HG02981 (cell line): Measurements from ENCODE around the gene DEK.
A peak's percentile ranks its signal among the peaks of the same experiment; 100 is the strongest.

ENCODE experiments used
- ATAC-seq: cut with Tn5 transposase; IDR thresholded peaks from one replicate; pipeline ENCODE4 v1.9.1; 2021; ENCODE audit warnings: mild to moderate bottlenecking, moderate library complexity; ENCODE audit not compliant: unreplicated experiment

DEK gene

DNA sequence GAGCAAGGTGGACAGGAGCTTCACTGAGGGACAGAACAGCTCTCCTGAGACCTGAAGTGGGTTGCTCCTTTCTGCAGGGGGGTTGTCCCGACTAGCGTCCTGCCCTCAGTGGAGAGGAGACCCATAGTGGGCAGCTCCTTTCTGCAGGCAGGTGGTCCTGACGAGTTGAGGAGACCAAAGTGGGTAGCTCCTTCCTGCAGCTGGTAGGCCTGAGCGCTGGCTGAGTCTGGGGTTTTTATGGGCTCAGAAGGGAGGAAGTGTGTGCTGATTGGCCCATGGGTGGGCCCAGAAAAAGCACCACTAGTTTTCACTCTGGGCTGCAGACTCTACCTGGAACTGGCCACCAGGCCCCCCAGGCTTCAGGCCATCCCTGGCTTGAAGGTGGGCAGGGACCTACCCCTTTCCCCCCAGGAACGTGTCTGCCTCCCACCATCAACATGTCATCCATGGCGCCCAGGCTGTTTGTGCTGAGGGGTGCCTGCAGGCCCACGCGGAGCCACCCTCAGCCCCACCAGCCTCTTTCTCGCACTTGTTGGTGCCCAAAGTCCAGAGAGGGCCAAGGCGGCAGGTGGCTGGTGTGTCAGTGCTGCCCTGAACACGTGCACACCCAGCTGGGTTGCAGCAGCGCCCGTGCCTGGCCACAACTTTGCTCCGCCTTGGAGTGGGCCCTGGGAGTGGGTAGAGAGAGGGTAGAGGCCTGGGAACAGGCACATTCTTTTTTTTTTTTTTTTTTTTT lies 1.6 kb upstream of the DEK start:
- no peak for ATAC-seq

DNA sequence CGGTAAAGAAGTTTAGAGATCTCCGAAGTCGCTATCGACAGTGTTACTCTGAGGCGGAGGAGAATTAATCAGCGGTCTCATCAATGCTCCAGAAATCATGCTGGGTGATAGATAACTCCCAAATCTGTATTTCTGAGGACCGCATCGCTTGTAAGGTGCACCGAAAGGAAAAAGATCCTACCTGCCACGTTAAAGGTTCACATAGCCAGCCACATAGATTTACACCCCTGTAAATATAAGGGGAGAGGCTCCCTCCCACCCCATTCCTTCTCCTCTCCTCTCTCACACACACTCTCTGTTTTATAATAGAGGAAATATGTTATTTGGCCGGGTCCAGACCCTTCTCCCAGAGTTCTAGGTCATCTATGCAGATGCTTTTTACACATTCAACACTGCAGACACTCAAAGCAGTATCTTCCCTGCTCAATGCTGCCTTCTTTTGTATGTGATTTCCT lies 620 bp upstream of the DEK start:
- no peak for ATAC-seq

DNA sequence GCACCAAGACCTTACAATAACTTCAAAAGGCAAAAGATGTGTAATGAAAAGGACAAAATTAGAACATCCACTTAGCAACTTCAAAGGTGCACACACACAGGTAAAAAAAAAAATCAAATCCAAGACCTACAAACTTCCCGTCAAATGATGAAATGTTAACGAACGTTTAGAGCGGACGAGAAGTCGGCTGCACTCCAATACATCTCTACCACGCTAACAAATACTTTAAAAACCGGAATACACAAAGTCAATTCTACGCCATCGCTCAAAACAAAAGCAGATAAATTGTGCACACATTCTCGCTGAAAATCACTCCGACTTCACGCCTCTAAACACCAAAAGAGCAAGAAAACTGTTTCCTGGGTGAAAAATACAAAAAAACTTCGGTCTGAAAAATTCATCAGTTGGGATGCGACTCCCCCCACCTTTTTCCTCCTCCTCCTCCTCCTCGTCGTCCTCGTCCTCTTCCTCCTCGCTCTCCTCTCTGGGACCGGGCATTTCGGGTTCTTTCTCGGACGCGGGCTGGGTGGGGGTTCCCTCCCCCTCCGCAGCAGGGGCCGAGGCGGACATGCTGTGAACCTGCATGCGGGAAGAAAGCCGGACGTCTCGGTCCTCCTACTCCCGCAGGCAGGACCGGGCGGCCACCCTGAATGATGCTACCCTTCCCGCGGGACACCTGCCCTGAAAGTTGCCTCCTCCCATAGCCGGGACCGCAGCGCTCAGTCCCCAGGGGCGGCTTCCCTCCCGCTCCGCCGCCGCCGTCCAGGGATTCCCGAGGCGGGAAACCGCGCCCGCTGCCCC lies 712 bp downstream of the DEK start:
- peak; percentile 1 for ATAC-seq

DNA sequence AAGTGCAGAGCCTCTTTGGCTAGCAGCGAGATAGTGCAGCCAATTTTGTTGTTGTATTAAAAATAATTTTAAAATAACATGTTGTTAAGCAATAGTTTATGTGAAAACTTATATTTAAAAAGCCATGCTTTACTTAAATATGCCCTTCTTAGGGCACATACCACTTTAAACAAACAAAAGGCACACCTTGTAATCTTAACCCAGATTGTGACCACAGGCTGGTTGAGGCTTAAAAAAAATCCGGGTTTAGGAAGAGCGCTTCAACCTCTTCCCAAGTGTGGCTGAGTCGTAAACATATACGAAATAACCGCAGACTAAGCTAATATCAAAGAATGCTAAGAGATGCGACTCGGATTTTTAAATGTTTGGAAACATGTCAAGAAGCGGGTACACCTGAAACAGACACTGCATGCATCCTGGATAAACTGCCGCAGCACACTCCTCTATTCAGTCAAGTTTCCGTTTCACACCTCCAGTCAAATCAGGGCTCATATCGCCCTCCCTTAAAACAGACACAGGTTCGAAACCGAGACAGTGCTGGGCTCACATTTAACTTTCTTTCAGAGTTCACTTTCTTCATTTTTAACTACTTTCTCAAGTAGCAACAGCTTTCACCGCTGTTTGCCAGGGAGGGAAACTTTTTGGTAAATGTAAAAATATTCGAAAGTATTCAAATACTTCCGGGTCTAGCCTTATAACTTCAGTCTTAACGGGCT lies 1.5 kb downstream of the DEK start:
- ATAC-seq, result peak; percentile 49

DNA sequence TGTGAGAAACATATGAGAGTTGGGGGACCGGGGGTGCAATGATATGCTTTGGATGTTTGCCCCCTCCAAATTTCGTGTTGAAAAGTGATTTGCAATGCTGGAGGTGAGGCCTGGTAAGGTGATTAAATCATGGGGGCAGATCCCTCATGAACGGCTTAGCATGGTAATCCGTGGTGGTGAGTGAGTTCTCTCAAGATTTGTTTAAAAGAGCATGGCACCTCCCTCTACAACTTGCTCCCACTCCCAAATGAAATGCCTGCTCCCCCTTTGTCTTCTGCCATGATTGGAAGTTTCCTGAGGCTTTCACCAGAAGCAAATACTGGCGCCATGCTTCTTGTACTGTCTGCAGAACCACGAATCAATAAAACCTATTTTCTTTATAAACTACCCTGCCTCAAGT lies 2.5 kb downstream of the DEK start:
- ATAC-seq, result no peak

DNA sequence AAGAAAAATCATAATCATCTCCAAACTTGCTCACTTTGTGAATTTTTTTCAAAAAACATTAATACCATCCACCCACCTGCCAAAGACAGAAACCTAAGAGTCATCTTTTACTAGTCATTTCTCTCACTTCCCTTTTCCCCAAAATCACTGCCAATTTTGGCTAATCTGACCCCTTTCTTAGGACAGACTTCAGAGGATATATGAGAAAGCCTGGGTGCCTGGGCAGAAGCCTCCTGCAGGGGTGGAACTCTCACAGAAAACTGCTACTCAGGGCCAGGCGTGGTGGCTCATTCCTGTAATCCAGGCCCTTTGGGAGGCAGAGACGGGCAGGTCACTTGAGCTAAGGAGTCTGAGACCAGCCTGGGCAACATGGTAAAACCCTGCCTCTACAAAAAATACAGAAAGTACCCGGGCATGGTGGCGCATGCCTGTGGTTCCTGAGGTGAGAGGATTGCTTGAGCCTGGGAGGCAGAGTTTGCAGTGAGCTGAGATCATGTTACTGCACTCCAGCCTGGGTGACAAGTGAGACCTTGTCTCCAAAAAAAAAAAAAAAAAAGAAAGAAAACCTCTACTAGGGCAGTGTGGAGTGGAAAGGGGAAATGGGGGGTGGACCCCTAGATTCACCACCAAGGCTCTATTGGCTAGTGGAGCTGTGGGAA lies 3.8 kb downstream of the DEK start:
- ATAC-seq, result peak; percentile 33

DNA sequence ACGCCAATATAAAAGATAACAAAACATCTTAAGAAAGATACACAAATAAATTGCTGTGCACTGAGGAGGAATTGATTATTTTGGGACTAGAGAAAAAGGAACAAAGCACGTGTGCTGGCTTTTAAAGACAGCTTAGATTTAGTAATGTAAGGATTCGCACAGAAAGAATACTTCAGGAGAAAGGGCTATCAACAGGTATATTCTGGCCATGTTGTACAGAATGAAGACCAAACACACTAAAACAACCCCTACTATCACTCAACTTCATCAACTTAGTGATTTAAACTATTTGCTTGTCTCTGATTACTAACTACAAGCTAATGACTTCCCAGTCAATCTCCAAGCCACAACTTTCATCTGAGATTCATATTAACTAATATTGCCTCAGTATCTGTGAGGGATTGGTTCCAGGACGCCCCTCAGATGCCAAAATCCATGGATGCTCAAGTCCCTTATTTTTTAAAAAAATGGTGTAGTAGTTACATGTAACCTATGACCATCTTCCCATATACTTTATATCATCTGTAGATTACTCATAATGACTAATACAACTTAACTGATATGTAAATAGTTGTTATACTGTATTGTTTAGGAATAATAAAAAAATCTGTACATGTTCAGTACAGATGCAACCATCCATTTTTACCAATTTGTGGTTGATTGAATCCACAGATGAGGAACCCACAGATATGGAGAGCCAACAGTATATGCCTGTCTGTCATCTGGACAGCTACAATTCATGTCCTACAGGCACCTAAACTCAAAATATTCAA lies 4.5 kb downstream of the DEK start:
- ATAC-seq, result no peak

DNA sequence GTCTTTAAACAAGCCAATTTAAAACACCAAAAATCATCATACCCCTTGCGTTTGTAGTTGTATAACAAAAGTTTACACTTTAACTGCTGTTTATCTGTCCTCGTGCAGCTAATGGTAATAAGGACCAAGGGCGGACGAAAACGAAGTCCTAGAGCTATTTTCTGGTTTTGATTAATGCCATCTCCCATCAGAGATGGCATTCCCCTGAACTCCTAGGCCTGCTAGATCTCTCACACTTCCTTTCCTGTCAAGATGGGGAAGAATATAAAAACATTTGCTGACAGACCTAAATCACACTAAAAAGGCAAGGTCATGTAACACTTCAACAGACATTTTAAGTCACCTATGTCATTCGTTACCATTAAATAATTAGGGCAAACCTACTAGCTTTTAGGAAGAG lies 9.5 kb downstream of the DEK start:
- no peak for ATAC-seq

DNA sequence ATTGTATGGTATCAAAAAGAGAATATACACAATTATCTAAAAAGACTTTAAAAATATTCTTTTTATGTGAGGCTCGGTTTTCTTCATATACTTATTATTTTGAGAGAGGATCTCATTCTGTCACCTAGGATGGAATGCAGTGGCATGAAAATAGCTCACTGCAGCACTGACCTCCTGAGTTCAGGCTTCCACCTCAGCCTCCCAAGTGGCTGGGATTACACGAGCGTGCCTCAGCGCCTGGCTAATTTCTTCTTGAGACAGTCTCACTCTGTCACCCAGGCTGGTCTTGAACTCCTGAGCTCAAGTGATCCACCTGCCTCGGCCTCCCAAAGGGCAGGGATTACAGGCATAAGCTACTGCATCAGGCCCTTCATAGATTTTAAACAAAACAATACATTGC lies 10.7 kb downstream of the DEK start:
- ATAC-seq, result no peak

DNA sequence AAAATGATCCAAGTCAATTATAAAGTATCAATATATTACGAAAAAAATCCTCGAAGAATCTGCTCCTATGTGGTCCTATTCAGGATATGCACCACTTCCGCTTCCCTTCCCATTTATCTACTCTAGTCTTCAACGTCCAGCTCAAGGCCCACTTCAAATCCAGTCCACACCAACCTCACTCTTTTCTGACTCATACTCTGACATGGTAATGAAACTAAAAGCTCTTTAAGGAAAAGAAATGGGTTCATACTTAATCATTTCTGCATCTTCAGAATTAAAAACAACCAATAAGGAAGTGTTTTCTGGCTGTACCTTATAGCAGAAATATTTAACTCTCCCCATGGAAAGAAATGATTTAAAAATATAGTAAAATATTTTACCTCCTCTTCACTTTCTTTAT lies 15.1 kb downstream of the DEK start:
- no peak for ATAC-seq

DNA sequence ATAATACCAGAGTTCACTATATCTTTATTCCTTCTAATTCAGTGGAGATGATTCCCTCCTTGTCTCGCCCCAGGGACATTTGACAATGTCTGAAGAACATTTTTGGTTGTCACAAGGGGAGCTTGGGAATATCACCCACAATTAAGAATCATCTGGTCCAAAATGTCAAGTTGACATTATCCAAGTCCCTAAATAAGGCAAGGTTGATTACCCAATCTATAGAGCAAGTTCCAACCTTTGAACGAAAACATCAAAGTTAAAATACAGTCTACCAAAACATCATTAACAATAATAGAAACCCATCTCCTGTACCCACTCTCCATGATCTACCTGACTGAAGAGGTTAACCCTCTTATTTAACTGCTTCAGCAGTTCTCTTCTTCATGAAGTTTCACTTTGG lies 15.6 kb downstream of the DEK start:
- ATAC-seq, result no peak

DNA sequence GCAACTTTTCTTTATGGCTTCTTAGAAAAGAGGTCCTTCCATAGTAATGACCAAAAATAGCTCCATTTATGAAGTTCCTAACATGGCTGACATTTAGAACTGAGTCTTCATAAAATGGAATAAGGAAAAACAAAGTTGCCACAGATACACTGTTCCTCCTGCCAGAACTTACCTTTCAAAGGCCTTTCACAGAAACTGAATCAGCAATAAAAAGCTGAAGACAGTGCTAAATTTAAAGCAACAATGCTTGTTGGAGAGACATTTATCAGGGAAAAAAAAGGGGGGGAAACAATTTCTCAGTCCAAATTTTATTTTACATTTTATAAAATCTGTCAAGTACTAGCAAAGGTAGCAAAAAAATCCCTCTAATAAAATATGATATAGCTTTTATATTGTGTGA lies 17.3 kb downstream of the DEK start:
- ATAC-seq, result no peak

DNA sequence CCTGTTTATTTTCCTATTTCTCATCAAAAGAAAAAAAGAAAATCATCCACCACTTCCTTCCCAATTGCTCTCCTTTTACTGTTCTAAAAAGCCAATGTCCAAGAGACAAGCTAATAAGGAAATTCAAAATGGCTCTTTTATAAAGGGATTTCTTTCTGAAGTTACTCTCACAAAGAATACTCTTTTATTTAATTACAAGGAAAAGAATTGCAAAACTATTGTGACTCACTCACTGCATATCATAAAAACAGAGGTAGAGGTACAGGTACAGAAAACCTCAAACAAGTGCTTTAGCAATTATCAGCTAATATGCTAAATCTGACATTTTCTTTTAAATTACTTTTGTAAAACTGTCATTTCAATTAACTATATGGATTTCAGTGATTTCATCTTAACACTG lies 18.1 kb downstream of the DEK start:
- ATAC-seq, result no peak

DNA sequence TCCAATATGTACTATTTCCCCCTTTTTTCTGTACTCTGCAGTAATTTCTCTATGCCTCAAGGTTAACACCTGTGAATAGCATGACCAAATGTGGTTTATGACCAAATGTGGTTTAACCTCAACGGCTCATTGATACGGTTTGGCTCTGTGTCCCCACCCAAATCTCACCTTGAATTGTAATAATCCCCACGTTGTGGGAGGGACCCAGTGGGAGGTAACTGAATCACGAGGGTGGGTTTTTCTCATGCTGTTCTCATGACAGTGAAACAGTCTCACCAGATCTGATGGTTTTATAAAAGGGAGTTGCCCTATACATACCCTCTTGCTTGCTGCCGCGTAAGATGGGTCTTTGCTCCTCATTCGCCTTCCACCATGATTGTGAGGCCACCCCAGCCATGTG lies 18.7 kb downstream of the DEK start:
- ATAC-seq, result no peak

DNA sequence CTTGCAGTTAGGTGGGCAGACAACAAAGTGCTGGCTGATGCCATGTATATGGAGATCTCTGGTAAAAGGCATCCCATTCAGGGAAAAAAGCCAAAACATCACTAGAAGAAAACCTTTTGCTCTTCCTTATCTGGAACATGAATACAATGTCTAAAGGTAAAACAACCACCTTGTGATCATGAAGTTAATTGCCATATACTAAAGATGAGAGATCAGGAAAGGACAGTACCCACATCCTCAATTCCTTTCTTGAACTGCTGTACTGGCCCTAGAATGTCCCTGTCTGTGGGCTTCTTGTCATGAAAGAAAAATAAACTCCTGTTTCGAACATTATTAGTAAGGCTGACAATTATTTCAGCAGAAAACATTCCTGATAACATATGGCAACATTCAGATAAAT lies 19.3 kb downstream of the DEK start:
- no peak for ATAC-seq

DNA sequence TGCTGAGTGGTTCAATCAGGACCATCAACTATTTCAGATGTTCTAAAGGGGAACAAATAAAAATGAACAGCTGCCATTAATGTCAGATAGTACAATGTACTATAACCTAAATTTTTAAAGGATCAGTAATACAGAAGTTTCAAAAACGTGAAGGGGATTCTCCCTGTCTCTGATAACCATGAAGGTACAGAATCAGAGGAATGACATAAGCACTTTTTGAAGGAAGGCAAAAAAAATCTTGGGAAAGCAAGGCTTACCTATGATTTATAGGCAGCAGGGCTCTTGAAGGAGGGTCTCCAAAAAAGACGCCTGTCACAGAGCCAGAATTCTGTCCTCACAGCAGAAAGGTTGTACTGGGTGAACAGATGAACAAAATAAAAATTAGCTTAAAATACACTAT lies 20.1 kb downstream of the DEK start:
- ATAC-seq, result no peak

DNA sequence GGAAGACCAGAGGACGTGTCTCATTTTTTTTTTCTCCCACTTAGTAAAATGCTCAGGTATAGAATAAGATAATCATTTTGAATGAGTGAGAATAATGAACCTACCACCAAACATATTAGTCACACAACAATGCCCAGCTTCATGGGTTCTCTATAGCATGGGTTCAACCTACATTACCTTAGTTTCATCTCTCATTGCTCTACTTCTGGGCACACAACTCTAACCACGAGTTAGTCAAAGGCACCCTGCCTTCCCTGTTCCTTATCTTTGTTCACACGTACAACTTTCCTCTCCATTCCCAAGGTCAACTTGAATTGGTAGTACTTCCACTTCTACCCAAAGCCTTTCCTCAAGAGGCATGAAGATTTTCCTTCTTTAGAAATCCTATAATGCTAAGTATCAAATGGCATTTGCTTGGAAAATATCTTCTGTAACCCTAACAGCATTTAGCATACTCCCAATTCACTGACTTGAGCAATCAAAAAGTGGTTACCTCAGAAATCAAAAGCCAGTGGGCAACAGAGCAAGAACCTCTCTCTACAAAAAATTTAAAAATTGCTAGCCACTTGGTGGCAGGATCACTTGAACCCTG lies 20.9 kb downstream of the DEK start:
- no peak for ATAC-seq

DNA sequence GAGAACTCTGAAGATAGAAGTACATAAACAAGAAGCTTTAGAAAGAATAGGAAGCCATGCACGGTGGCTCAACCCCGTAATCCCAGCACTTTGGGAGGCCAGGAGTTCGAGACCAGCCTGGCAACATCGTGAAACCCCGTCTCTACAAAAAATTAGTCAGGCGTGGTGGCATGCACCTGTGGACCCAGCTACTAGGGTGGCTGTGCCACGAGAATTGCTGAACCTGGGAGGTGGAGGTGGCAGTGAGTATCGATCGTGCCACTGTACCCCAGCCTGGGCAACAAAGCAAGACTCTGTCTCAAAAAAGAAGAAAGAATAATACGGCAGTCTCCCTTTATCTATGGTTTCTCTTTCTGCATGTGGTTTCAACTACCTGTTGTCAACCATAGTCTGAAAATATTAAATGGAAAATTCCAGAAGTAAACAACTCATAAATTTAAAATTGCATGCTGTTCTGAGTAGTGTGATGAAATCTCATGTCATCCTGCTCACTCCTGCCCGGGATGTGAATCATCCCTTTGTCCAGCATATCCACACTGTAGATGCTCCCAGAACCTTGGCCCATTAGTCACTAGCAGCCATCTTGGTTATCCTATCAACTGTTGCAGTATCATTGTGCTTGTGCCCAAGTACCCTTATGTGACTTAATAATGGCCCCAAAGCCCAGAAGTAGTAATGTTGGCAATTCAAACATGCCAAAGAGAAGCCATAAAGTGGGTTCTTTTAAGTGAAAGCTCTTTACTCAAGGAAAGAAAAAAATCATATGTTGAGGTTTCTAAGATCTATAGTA lies 22.1 kb downstream of the DEK start:
- no peak for ATAC-seq
